ENCODE measurements around the gene CLIC4.

DNA sequence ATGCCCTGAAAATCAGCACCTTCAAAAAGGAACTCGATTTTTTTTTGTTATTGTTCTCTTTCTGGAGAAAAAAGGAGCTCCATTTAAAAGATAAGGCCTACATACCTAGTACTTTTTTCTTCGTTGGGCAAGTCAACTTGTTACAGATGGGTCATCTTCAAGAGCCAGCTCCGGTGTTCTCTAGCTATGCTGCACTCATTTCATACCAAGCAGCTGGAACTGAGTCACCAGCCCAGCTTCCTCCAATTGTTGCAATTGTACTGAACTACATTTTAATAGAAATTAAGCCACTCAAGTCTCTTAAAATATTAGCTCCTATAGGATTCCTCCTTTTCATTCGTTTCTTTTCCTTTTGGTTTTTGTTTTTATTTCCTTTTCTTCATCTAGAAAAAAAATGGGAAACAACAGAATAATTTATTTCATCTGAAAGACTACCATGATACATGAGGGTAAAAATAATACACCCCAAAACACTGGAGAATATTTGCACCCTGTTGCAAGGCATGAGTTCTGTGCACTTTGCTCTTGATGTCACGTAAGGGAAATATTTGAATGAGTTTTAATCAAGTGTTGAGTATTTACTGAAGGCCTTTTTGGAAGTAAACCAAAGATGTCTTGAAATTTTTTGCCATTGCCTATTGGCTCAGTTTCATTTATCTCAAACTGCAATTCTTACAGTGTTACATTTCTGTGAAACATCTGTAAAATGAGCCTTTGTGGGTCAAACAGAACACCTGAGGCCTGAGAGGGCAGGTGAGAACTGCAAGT is 60.5 kb downstream of the CLIC4 start:
- TF ChIP-seq HDAC6 (IDR thresholded peaks at IDR 0.05; ENCODE audit: low read depth, low read length) (no peak), CEBPB (IDR thresholded peaks at IDR 0.05; ENCODE audit: low read depth, low read length) (no peak), EP300 (IDR thresholded peaks at IDR 0.05; ENCODE audit: borderline replicate concordance in 1 of 2, low read depth in 2 of 2, low read length in 2 of 2) (no peak), POLR2A (IDR thresholded peaks at IDR 0.05; ENCODE audit: control extremely low read depth in 1 of 2, low read depth in 2 of 2, low read length in 2 of 2) (no peak), EZH2 (IDR thresholded peaks at IDR 0.05; ENCODE audit: low read depth, low read length, severe bottlenecking) (no peak), SIN3A (conservative IDR thresholded peaks at IDR 0.05 in 1 of 2, IDR thresholded peaks at IDR 0.05 in 1 of 2; ENCODE audit: low read depth in 1 of 2, low read length in 2 of 2) (no peak), KDM4A (IDR thresholded peaks at IDR 0.05; ENCODE audit: low read depth, low read length, severe bottlenecking) (no peak), POLR2AphosphoS5 (IDR thresholded peaks at IDR 0.05; ENCODE audit: low read depth, low read length) (no peak), JUND (IDR thresholded peaks at IDR 0.05; ENCODE audit: low read length) (no peak)
- TF ChIP-seq, protein P1, sequence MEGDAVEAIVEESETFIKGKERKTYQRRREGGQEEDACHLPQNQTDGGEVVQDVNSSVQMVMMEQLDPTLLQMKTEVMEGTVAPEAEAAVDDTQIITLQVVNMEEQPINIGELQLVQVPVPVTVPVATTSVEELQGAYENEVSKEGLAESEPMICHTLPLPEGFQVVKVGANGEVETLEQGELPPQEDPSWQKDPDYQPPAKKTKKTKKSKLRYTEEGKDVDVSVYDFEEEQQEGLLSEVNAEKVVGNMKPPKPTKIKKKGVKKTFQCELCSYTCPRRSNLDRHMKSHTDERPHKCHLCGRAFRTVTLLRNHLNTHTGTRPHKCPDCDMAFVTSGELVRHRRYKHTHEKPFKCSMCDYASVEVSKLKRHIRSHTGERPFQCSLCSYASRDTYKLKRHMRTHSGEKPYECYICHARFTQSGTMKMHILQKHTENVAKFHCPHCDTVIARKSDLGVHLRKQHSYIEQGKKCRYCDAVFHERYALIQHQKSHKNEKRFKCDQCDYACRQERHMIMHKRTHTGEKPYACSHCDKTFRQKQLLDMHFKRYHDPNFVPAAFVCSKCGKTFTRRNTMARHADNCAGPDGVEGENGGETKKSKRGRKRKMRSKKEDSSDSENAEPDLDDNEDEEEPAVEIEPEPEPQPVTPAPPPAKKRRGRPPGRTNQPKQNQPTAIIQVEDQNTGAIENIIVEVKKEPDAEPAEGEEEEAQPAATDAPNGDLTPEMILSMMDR (IDR thresholded peaks at IDR 0.05; ENCODE audit: control extremely low read depth in 1 of 3, insufficient read depth in 1 of 3, low read depth in 1 of 3, low read length in 3 of 3) = no peak
